GM13976 (cell line): ENCODE data around the gene AGPS.
"Not testable (repeated sequence)": the region's sequence is repeated elsewhere in the genome, so short reads cannot be mapped to it uniquely, and the experiment has no call there.

Experiments used
- DNase-seq: peaks from one replicate; pipeline ENCODE4 v3.0.0; 2012; ENCODE audit warnings: low spot score
- in situ Hi-C: fragments of 300-500 bp; cut with MboI; formaldehyde crosslinking; loops from one replicate; pipeline ENCODE4 v1.12.0; 2022; ENCODE audit warnings: low sequenced_read_pairs, mixed read lengths, inconsistent platforms; ENCODE audit not compliant: unreplicated experiment
- TF ChIP-seq, protein P1 (sequence below): IDR thresholded peaks from 2 replicates; pipeline ENCODE4 v1.5.1; 2012; ENCODE audit warnings: borderline replicate concordance, mild to moderate bottlenecking; ENCODE audit not compliant: insufficient read depth; ENCODE audit errors: extremely low read depth, missing control alignments, control extremely low read depth

Gene AGPS

DNA sequence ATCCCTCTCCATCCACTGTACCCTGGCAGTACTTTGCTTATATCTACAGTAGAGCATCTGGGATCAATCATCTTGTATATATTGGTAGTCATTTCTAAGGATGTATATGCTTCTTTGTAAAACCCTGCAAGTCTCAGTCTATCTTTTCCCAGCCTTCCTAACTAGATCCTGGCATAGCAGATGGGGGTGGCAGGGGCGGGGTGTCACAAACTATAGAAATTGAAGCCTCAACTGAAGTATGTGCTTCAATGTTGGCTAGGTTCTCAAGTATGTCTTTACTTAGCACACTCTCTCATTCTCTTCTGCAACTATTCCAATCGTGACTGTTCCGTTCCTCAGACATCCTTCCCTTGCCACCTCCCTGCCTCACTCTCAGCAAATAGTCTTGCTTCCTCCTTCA lies 30.1 kb upstream of the AGPS start:
- no peak for DNase-seq
- in situ Hi-C loops: no loop called here
- TF ChIP-seq, protein P1, sequence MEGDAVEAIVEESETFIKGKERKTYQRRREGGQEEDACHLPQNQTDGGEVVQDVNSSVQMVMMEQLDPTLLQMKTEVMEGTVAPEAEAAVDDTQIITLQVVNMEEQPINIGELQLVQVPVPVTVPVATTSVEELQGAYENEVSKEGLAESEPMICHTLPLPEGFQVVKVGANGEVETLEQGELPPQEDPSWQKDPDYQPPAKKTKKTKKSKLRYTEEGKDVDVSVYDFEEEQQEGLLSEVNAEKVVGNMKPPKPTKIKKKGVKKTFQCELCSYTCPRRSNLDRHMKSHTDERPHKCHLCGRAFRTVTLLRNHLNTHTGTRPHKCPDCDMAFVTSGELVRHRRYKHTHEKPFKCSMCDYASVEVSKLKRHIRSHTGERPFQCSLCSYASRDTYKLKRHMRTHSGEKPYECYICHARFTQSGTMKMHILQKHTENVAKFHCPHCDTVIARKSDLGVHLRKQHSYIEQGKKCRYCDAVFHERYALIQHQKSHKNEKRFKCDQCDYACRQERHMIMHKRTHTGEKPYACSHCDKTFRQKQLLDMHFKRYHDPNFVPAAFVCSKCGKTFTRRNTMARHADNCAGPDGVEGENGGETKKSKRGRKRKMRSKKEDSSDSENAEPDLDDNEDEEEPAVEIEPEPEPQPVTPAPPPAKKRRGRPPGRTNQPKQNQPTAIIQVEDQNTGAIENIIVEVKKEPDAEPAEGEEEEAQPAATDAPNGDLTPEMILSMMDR: no peak

DNA sequence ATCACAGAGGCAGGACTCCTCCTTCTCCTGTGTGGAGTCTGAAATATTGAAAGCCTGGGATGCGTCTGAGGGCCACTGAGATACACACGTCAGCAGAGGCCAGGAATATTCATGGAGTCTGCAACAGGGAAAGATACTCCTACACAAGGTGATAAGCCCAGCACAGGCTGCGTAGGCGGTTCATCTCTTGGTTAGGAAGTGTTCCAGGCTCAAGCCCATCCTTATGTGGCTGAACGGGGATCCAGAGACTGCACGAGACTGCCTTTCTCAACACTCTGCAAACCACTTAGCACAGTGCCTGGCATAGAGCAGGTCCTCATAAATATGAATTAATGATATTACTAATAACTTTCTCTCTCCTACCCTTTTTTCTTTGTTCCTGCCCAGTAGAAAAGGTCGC lies 29.2 kb upstream of the AGPS start:
- no peak for DNase-seq
- in situ Hi-C loops: no loop called here
- TF ChIP-seq, protein P1: no peak

GRCh38 chr2:177365764-177366163 lies 26.8 kb upstream of the AGPS start:
- in situ Hi-C loops, DNase-seq: not testable (repeated sequence)

DNA sequence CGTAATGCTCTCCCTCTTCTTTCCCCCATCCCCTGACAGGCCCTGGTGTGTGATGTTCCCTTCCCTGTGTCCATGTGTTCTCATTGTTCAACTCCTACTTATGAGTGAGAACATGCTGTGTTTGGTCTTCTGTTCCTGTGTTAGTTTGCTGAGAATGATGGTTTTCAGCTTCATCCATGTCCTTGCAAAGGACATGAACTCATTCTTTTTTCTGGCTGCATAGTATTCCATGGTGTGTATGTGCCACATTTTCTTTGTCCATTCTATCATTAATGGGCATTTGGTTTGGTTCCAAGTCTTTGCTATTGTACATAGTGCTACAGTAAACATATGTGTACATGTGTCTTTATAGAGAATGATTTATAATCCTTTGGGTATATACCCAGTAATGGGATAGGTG lies 24.6 kb upstream of the AGPS start:
- in situ Hi-C loops, DNase-seq: not testable (repeated sequence)

- in situ Hi-C loops: no loop called here
- DNase-seq: no peak
- TF ChIP-seq, protein P1: no peak
Measured at GRCh38 chr2:177379354-177379753, 13.2 kb upstream of the AGPS start.

GRCh38 chr2:177380181-177380580 lies 12.4 kb upstream of the AGPS start:
- in situ Hi-C loops: no loop called here
- DNase-seq: no peak
- TF ChIP-seq, protein P1: no peak

DNA sequence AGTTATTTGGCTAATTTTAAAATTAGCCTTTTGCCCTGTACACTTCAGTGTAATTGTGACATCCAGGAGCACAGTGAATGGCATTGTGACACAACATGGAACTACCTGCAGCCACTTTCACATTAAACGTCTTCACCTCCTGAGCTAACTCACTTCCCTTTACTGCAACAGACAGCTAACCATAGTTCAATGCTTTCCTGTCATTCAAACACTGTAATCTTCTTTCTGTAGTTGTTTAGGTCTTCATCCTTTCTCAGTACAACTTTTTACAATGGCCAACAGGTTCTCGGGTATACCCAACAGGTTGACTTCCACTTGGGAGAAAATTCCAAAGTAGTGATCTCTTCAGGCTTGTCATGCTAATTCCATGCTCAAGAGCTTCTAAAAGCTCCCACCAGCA lies 8.6 kb upstream of the AGPS start:
- no peak for DNase-seq
- TF ChIP-seq, protein P1: no peak
- in situ Hi-C loops: no loop called here

DNA sequence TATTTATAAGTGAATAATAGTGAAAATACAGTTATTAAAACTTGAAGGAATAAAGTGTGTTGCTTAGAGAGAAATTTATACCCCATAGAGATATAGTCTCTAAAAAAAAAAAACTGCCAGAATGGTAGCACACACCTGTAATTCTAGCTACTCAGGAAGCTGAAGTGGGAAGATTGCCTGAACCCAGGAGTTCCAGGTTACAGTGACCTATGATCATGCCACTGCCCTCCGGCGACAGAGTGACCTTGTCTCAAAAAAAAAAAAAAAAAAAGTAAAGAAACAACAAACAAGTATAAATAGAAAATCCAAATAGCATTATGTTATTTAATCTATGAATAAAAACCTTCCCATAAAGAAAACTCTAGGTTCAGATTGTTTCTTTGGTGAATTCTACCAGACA lies 7.4 kb upstream of the AGPS start:
- TF ChIP-seq, protein P1: no peak
- in situ Hi-C loops: no loop called here
- DNase-seq: no peak
